ENCODE results near the gene SLC6A18. TPM values are rescaled to one million over a fixed set of nuclear protein-coding genes. Genes with fewer than 3 reads are reported as not detected.

SLC6A18 gene
- total and polyA plus RNA-seq, 9 of the 15 experiments (the other 6 are each of a cell fraction or from before 2014, with no cell fraction given), result not detected

GRCh38 chr5:1199649-1200494 is 25.3 kb upstream of the SLC6A18 start (continued):
- TF ChIP-seq ZFP91 (CRISPR knock-in tag; IDR thresholded peaks at IDR 0.05) (no peak), NFATC3 (IDR thresholded peaks at IDR 0.05) (peak; percentile 90), ZNF280B (CRISPR knock-in tag; IDR thresholded peaks at IDR 0.05) (no peak), BRD9 (IDR thresholded peaks at IDR 0.05; ENCODE audit: low read depth, partially characterized antibody) (peak; percentile 84), KLF6 (CRISPR knock-in tag; IDR thresholded peaks at IDR 0.05; ENCODE audit: borderline replicate concordance) (0 out of 2 replicates have a peak, but pooled peaks have one; percentile 35), ZNF639 (CRISPR knock-in tag; conservative IDR thresholded peaks at IDR 0.05 in 1 of 2, IDR thresholded peaks at IDR 0.05 in 1 of 2) (peak in 1 of 2 experiments; percentile 92; a peak in 2 of 4 replicates), HDAC3 (IDR thresholded peaks at IDR 0.05; ENCODE audit: borderline replicate concordance, partially characterized antibody) (no peak), PRPF4 (IDR thresholded peaks at IDR 0.05; ENCODE audit: insufficient read depth, low read depth, low read length, poor library complexity, severe bottlenecking) (no peak), HDAC1 (IDR thresholded peaks at IDR 0.05) (peak; percentile 15 to 83; a peak in 3 of 4 replicates), XRCC3 (IDR thresholded peaks at IDR 0.05) (no peak), MYNN (IDR thresholded peaks at IDR 0.05) (peak; percentile 76), MYNN (CRISPR knock-in tag; IDR thresholded peaks at IDR 0.05) (no peak), SIN3B (IDR thresholded peaks at IDR 0.05; ENCODE audit: low read depth) (no peak), KLF10 (CRISPR knock-in tag; IDR thresholded peaks at IDR 0.05) (no peak), CEBPG (CRISPR knock-in tag; IDR thresholded peaks at IDR 0.05) (no peak), CEBPG (tag; conservative IDR thresholded peaks at IDR 0.05 in 1 of 2, IDR thresholded peaks at IDR 0.05 in 1 of 2) (no peak)
- TF ChIP-seq, protein P1, sequence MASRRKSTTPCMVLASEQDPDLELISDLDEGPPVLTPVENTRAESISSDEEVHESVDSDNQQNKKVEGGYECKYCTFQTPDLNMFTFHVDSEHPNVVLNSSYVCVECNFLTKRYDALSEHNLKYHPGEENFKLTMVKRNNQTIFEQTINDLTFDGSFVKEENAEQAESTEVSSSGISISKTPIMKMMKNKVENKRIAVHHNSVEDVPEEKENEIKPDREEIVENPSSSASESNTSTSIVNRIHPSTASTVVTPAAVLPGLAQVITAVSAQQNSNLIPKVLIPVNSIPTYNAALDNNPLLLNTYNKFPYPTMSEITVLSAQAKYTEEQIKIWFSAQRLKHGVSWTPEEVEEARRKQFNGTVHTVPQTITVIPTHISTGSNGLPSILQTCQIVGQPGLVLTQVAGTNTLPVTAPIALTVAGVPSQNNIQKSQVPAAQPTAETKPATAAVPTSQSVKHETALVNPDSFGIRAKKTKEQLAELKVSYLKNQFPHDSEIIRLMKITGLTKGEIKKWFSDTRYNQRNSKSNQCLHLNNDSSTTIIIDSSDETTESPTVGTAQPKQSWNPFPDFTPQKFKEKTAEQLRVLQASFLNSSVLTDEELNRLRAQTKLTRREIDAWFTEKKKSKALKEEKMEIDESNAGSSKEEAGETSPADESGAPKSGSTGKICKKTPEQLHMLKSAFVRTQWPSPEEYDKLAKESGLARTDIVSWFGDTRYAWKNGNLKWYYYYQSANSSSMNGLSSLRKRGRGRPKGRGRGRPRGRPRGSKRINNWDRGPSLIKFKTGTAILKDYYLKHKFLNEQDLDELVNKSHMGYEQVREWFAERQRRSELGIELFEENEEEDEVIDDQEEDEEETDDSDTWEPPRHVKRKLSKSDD (conservative IDR thresholded peaks at IDR 0.05; ENCODE audit: low read length), result no peak
- TF ChIP-seq, protein P2, sequence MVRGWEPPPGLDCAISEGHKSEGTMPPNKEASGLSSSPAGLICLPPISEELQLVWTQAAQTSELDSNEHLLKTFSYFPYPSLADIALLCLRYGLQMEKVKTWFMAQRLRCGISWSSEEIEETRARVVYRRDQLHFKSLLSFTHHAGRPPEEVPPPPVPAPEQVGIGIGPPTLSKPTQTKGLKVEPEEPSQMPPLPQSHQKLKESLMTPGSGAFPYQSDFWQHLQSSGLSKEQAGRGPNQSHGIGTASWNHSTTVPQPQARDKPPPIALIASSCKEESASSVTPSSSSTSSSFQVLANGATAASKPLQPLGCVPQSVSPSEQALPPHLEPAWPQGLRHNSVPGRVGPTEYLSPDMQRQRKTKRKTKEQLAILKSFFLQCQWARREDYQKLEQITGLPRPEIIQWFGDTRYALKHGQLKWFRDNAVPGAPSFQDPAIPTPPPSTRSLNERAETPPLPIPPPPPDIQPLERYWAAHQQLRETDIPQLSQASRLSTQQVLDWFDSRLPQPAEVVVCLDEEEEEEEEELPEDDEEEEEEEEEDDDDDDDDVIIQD (CRISPR knock-in tag; IDR thresholded peaks at IDR 0.05), result no peak

Measured in K562 (cell line).